ENCODE results near the gene MCF2L.

Gene MCF2L

GRCh38 chr13:112982281-112983041 lies 13.4 kb downstream of the MCF2L start:
- no peak overlapping the region for H3K27ac ChIP-seq (ENCODE audit: low read length)
- H3K9me3 ChIP-seq (ENCODE audit: control insufficient read depth in 2 of 2, low read length in 2 of 2): no peaks in the 10 kb centered on the region
- H3K27me3 ChIP-seq (ENCODE audit: control insufficient read depth in 1 of 2, insufficient read depth in 2 of 2, low read length in 2 of 2): no peaks in the 10 kb centered on the region
- peaks cover 3% of the 10 kb centered on the region for H3K4me1 ChIP-seq (ENCODE audit: control insufficient read depth, insufficient read depth, low read length)
- H3K36me3 ChIP-seq (ENCODE audit: control insufficient read depth in 2 of 2, insufficient read depth in 2 of 2, low read length in 2 of 2): no peaks in the 10 kb centered on the region
- peak overlapping the region in 1 of 2 donors; percentile 15 for H3K4me3 ChIP-seq (ENCODE audit: low read length in 2 of 2)
- H3K9ac ChIP-seq (ENCODE audit: low read length in 2 of 2): no peak overlapping the region

DNA sequence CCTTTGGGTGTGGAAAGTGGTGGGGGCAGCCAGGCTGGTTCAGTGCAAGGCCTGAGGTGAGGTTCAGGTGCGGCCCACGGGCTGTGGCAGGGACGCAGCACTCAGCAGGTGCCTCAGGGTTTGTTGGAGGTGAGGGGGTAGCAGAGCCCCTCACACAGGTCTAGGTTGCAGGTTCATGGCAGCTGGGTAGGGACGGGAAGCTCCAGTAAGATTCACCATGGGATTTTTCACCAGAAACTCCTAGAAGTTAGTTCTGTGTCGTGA lies 14.0 kb downstream of the MCF2L start:
- no peaks in the 10 kb centered on the region for H3K36me3 ChIP-seq (ENCODE audit: control insufficient read depth in 2 of 2, insufficient read depth in 2 of 2, low read length in 2 of 2)
- no peaks in the 10 kb centered on the region for H3K27me3 ChIP-seq (ENCODE audit: control insufficient read depth in 1 of 2, insufficient read depth in 2 of 2, low read length in 2 of 2)
- H3K4me1 ChIP-seq (ENCODE audit: control insufficient read depth, insufficient read depth, low read length): peaks cover 3% of the 10 kb centered on the region
- H3K9ac ChIP-seq (ENCODE audit: low read length in 2 of 2): no peak overlapping the region
- no peak overlapping the region for H3K27ac ChIP-seq (ENCODE audit: low read length)
- no peak overlapping the region for H3K4me3 ChIP-seq (ENCODE audit: low read length in 2 of 2)
- H3K9me3 ChIP-seq (ENCODE audit: control insufficient read depth in 2 of 2, low read length in 2 of 2): no peaks in the 10 kb centered on the region

- Histone ChIP-seq H3K9me3 (ENCODE audit: control insufficient read depth in 2 of 2, low read length in 2 of 2) (no peaks in the 10 kb centered on the region), H3K27ac (ENCODE audit: low read length) (no peak overlapping the region), H3K4me3 (ENCODE audit: low read length in 2 of 2) (no peak overlapping the region), H3K4me1 (ENCODE audit: control insufficient read depth, insufficient read depth, low read length) (peaks cover 3% of the 10 kb centered on the region), H3K27me3 (ENCODE audit: control insufficient read depth in 1 of 2, insufficient read depth in 2 of 2, low read length in 2 of 2) (no peaks in the 10 kb centered on the region), H3K36me3 (ENCODE audit: control insufficient read depth in 2 of 2, insufficient read depth in 2 of 2, low read length in 2 of 2) (no peaks in the 10 kb centered on the region), H3K9ac (ENCODE audit: low read length in 2 of 2) (no peak overlapping the region)
Observed at GRCh38 chr13:112983428-112984196, 14.6 kb downstream of the MCF2L start.

DNA sequence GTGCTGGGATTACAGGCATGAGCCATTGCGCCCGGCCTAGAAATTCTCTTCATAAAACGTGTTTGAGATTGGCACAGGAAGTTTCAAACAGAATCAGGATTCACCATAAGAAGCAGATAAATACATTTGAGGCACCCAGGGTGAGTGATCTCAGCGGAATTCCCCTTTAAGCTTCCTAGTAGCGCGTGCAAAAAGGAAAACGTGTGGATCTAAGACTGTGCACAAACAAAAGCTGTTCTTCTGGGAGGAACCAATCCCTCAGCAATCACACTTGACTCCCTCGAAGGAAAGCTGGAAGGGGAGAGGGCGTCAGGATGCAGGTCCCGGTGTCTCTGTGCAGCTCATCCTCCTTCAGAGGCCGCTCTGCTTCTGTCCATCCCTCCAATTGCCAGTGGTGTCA lies 15.5 kb downstream of the MCF2L start:
- Histone ChIP-seq H3K9me3 (ENCODE audit: control insufficient read depth in 2 of 2, low read length in 2 of 2) (no peaks in the 10 kb centered on the region), H3K4me3 (ENCODE audit: low read length in 2 of 2) (no peak overlapping the region), H3K27ac (ENCODE audit: low read length) (no peak overlapping the region), H3K9ac (ENCODE audit: low read length in 2 of 2) (no peak overlapping the region), H3K4me1 (ENCODE audit: control insufficient read depth, insufficient read depth, low read length) (peaks cover 3% of the 10 kb centered on the region), H3K36me3 (ENCODE audit: control insufficient read depth in 2 of 2, insufficient read depth in 2 of 2, low read length in 2 of 2) (no peaks in the 10 kb centered on the region), H3K27me3 (ENCODE audit: control insufficient read depth in 1 of 2, insufficient read depth in 2 of 2, low read length in 2 of 2) (no peaks in the 10 kb centered on the region)

GRCh38 chr13:112984954-112985802 lies 16.2 kb downstream of the MCF2L start:
- no peak overlapping the region for H3K27ac ChIP-seq (ENCODE audit: low read length)
- H3K9me3 ChIP-seq (ENCODE audit: control insufficient read depth in 2 of 2, low read length in 2 of 2): no peaks in the 10 kb centered on the region
- H3K4me3 ChIP-seq (ENCODE audit: low read length in 2 of 2): no peak overlapping the region
- H3K9ac ChIP-seq (ENCODE audit: low read length in 2 of 2): no peak overlapping the region
- no peaks in the 10 kb centered on the region for H3K36me3 ChIP-seq (ENCODE audit: control insufficient read depth in 2 of 2, insufficient read depth in 2 of 2, low read length in 2 of 2)
- peaks cover 3% of the 10 kb centered on the region for H3K4me1 ChIP-seq (ENCODE audit: control insufficient read depth, insufficient read depth, low read length)
- no peaks in the 10 kb centered on the region for H3K27me3 ChIP-seq (ENCODE audit: control insufficient read depth in 1 of 2, insufficient read depth in 2 of 2, low read length in 2 of 2)

DNA sequence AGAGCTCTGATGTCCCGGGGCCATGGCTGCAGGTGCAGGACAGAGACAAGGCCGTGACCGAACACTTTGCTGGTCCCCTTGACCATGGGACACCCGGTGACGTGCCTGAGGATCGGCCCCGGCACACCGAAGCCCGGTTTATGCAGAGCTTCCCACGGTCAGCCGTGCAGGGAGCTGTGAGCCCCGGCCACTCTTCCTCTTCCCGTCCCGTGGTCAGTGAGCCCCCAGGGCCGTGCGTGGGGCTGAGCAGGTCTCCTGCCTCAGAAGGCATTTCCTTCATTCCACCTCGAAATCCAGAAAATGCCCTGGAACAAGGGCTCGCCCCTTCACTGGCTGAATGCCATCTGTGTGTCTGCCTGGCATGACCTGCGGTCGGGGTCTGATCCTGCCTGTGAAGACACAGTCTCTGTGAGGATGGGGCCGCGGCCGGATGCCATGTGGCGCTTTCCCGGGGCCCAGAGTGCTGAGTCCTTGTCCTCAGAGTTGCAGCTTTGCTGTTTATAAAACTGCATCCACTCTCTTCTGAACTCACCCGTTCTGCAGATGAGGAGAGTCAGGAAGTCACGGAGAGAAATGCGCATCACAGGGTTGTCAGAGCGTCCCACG lies 16.9 kb downstream of the MCF2L start:
- no peak overlapping the region for H3K4me3 ChIP-seq (ENCODE audit: low read length in 2 of 2)
- H3K9me3 ChIP-seq (ENCODE audit: control insufficient read depth in 2 of 2, low read length in 2 of 2): no peaks in the 10 kb centered on the region
- no peaks in the 10 kb centered on the region for H3K36me3 ChIP-seq (ENCODE audit: control insufficient read depth in 2 of 2, insufficient read depth in 2 of 2, low read length in 2 of 2)
- no peaks in the 10 kb centered on the region for H3K27me3 ChIP-seq (ENCODE audit: control insufficient read depth in 1 of 2, insufficient read depth in 2 of 2, low read length in 2 of 2)
- H3K9ac ChIP-seq (ENCODE audit: low read length in 2 of 2): no peak overlapping the region
- H3K4me1 ChIP-seq (ENCODE audit: control insufficient read depth, insufficient read depth, low read length): peaks cover 3% of the 10 kb centered on the region
- no peak overlapping the region for H3K27ac ChIP-seq (ENCODE audit: low read length)

DNA sequence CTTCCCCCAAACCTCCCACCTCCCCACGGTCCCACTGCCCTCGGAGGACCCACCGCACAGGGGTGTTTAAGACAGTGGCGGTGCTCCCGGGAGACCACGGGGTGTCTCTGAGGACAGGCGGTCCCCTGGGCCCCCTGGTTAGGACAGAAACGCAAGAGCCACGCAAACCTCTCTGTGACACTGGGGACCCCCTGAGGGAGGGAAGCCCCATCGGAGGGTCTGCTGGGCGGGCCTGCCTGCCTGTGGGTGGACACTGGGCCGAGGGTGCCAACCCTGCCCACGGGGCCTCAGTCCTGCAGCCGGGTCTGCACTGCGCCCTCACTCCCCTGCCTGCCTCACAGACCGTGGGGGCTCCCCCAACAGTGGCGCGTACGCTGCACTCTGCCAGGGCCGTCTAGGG lies 17.5 kb downstream of the MCF2L start:
- Histone ChIP-seq H3K36me3 (ENCODE audit: control insufficient read depth in 2 of 2, insufficient read depth in 2 of 2, low read length in 2 of 2) (no peaks in the 10 kb centered on the region), H3K9me3 (ENCODE audit: control insufficient read depth in 2 of 2, low read length in 2 of 2) (no peaks in the 10 kb centered on the region), H3K9ac (ENCODE audit: low read length in 2 of 2) (no peak overlapping the region), H3K27ac (ENCODE audit: low read length) (no peak overlapping the region), H3K4me3 (ENCODE audit: low read length in 2 of 2) (no peak overlapping the region), H3K27me3 (ENCODE audit: control insufficient read depth in 1 of 2, insufficient read depth in 2 of 2, low read length in 2 of 2) (no peaks in the 10 kb centered on the region), H3K4me1 (ENCODE audit: control insufficient read depth, insufficient read depth, low read length) (peaks cover 3% of the 10 kb centered on the region)

DNA sequence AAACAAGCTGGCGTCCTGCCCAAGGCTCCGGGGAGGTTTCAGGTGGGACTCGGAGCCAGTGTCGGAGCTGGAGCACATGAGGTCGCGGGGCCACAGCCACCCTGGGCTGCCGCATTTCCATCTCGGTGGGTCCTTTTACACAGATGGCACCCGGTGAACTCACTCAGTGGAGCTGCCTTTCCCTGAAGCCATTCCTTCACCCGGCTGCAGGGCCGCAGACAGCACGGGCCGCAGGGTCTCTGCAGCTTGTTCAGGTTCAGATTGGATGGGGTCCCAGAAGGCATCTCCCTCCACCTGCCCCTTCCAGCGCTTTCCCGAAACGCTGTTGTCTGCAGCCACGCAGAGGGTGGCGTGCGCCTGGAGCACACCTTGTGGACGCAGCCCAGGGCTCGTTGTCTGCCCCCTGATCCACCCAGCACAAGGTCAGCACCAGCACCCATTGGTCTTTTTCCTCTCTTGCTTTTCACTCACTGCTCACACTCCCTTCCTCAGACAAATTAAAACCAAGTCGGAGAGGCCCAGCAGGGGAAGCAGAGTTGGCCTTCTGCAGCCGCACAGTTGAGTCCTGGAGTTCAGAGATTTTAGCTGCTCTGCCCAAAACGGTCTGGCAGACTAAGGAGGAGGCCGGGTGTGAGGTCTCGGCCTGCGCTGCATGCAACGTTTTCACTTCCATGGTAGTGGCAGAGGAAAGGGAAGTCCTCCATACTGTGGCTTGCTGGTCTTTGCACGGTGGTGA lies 18.1 kb downstream of the MCF2L start:
- H3K4me1 ChIP-seq (ENCODE audit: control insufficient read depth, insufficient read depth, low read length): peaks cover 3% of the 10 kb centered on the region
- H3K27ac ChIP-seq (ENCODE audit: low read length): no peak overlapping the region
- H3K9ac ChIP-seq (ENCODE audit: low read length in 2 of 2): no peak overlapping the region

GRCh38 chr13:112987682-112988024 lies 18.6 kb downstream of the MCF2L start:
- Histone ChIP-seq H3K27me3 (ENCODE audit: control insufficient read depth in 1 of 2, insufficient read depth in 2 of 2, low read length in 2 of 2) (no peaks in the 10 kb centered on the region), H3K9me3 (ENCODE audit: control insufficient read depth in 2 of 2, low read length in 2 of 2) (no peaks in the 10 kb centered on the region), H3K4me1 (ENCODE audit: control insufficient read depth, insufficient read depth, low read length) (peaks cover 3% of the 10 kb centered on the region), H3K27ac (ENCODE audit: low read length) (no peak overlapping the region), H3K4me3 (ENCODE audit: low read length in 2 of 2) (no peak overlapping the region), H3K36me3 (ENCODE audit: control insufficient read depth in 2 of 2, insufficient read depth in 2 of 2, low read length in 2 of 2) (no peaks in the 10 kb centered on the region), H3K9ac (ENCODE audit: low read length in 2 of 2) (no peak overlapping the region)

More for the DNA sequence above, 18.1 kb downstream of the MCF2L start:
- Histone ChIP-seq H3K27me3 (ENCODE audit: control insufficient read depth in 1 of 2, insufficient read depth in 2 of 2, low read length in 2 of 2) (no peaks in the 10 kb centered on the region), H3K36me3 (ENCODE audit: control insufficient read depth in 2 of 2, insufficient read depth in 2 of 2, low read length in 2 of 2) (no peaks in the 10 kb centered on the region), H3K4me3 (ENCODE audit: low read length in 2 of 2) (no peak overlapping the region), H3K9me3 (ENCODE audit: control insufficient read depth in 2 of 2, low read length in 2 of 2) (no peaks in the 10 kb centered on the region)

GRCh38 chr13:112990783-112991182 lies 21.8 kb downstream of the MCF2L start:
- Histone ChIP-seq H3K9ac (ENCODE audit: low read length in 2 of 2) (no peak overlapping the region), H3K27me3 (ENCODE audit: control insufficient read depth in 1 of 2, insufficient read depth in 2 of 2, low read length in 2 of 2) (no peaks in the 10 kb centered on the region), H3K9me3 (ENCODE audit: control insufficient read depth in 2 of 2, low read length in 2 of 2) (no peaks in the 10 kb centered on the region), H3K4me3 (ENCODE audit: low read length in 2 of 2) (no peak overlapping the region), H3K4me1 (ENCODE audit: control insufficient read depth, insufficient read depth, low read length) (no peaks in the 10 kb centered on the region), H3K36me3 (ENCODE audit: control insufficient read depth in 2 of 2, insufficient read depth in 2 of 2, low read length in 2 of 2) (no peaks in the 10 kb centered on the region), H3K27ac (ENCODE audit: low read length) (no peak overlapping the region)
